ENCODE data around the gene MTMR2.

GRCh38 chr11:95796501-95796900 lies 127.4 kb downstream of the MTMR2 start:
- TF ChIP-seq, protein P1, sequence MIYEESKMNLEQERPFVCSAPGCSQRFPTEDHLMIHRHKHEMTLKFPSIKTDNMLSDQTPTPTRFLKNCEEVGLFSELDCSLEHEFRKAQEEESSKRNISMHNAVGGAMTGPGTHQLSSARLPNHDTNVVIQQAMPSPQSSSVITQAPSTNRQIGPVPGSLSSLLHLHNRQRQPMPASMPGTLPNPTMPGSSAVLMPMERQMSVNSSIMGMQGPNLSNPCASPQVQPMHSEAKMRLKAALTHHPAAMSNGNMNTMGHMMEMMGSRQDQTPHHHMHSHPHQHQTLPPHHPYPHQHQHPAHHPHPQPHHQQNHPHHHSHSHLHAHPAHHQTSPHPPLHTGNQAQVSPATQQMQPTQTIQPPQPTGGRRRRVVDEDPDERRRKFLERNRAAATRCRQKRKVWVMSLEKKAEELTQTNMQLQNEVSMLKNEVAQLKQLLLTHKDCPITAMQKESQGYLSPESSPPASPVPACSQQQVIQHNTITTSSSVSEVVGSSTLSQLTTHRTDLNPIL (CRISPR knock-in tag; IDR thresholded peaks at IDR 0.05; ENCODE audit: low read depth), result no peak
- TF ChIP-seq ARNTL (CRISPR knock-in tag; IDR thresholded peaks at IDR 0.05; ENCODE audit: borderline replicate concordance, low read depth) (no peak), ZC3H10 (CRISPR knock-in tag; IDR thresholded peaks at IDR 0.05) (no peak), ESRRG (CRISPR knock-in tag; IDR thresholded peaks at IDR 0.05) (no peak), TCF4 (CRISPR knock-in tag; IDR thresholded peaks at IDR 0.05; ENCODE audit: borderline replicate concordance) (no peak), ZFP3 (CRISPR knock-in tag; IDR thresholded peaks at IDR 0.05) (no peak), RARB (CRISPR knock-in tag; IDR thresholded peaks at IDR 0.05) (no peak), ZNF8 (CRISPR knock-in tag; IDR thresholded peaks at IDR 0.05) (no peak), POU6F1 (CRISPR knock-in tag; IDR thresholded peaks at IDR 0.05; ENCODE audit: borderline replicate concordance, low read depth) (no peak), TOX (CRISPR knock-in tag; IDR thresholded peaks at IDR 0.05; ENCODE audit: borderline replicate concordance) (no peak), BACH2 (CRISPR knock-in tag; IDR thresholded peaks at IDR 0.05; ENCODE audit: borderline replicate concordance) (no peak)
- TF ChIP-seq, protein P2, sequence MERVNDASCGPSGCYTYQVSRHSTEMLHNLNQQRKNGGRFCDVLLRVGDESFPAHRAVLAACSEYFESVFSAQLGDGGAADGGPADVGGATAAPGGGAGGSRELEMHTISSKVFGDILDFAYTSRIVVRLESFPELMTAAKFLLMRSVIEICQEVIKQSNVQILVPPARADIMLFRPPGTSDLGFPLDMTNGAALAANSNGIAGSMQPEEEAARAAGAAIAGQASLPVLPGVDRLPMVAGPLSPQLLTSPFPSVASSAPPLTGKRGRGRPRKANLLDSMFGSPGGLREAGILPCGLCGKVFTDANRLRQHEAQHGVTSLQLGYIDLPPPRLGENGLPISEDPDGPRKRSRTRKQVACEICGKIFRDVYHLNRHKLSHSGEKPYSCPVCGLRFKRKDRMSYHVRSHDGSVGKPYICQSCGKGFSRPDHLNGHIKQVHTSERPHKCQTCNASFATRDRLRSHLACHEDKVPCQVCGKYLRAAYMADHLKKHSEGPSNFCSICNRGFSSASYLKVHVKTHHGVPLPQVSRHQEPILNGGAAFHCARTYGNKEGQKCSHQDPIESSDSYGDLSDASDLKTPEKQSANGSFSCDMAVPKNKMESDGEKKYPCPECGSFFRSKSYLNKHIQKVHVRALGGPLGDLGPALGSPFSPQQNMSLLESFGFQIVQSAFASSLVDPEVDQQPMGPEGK (CRISPR knock-in tag; IDR thresholded peaks at IDR 0.05; ENCODE audit: borderline replicate concordance), result no peak
